ENCODE data around the gene GP1BB. TPM values are rescaled to one million over a fixed set of nuclear protein-coding genes. Genes with fewer than 3 reads are reported as not detected.

The GP1BB gene
- total and polyA plus RNA-seq, 2 of the 4 experiments (the other 2 are of a cell fraction), result 0.18 to 1.5 TPM

- TF ChIP-seq NFE2L2 (IDR thresholded peaks at IDR 0.05; ENCODE audit: low read depth, low read length) (no peak), USF2 (IDR thresholded peaks at IDR 0.05; ENCODE audit: low read depth, low read length) (no peak), RAD21 (IDR thresholded peaks at IDR 0.05; ENCODE audit: low read length) (no peak), RCOR1 (IDR thresholded peaks at IDR 0.05; ENCODE audit: insufficient replicate concordance, low read length) (no peak), CTCF (conservative IDR thresholded peaks at IDR 0.05; ENCODE audit: low read depth, low read length) (no peak), MAZ (IDR thresholded peaks at IDR 0.05; ENCODE audit: borderline replicate concordance, low read depth, low read length) (no peak), MXI1 (IDR thresholded peaks at IDR 0.05; ENCODE audit: borderline replicate concordance, low read depth, low read length) (no peak), CHD1 (IDR thresholded peaks at IDR 0.05; ENCODE audit: low read depth, low read length) (no peak), BHLHE40 (IDR thresholded peaks at IDR 0.05; ENCODE audit: low read depth, low read length) (no peak), SMC3 (IDR thresholded peaks at IDR 0.05; ENCODE audit: low read depth, low read length) (no peak), MAFK (IDR thresholded peaks at IDR 0.05; ENCODE audit: low read depth, low read length) (no peak), CEBPB (IDR thresholded peaks at IDR 0.05; ENCODE audit: low read depth, low read length) (no peak), POLR2A (IDR thresholded peaks at IDR 0.05; ENCODE audit: low read depth, low read length) (no peak), RFX5 (IDR thresholded peaks at IDR 0.05; ENCODE audit: low read depth, low read length) (no peak), FOS (IDR thresholded peaks at IDR 0.05; ENCODE audit: low read depth, low read length) (no peak), ELK1 (IDR thresholded peaks at IDR 0.05; ENCODE audit: borderline replicate concordance, low read depth, low read length) (no peak)
- Histone ChIP-seq H3K9me1 (ENCODE audit: insufficient read depth, low read length) (peaks cover 3% of the 10 kb centered on the region), H3K79me1 (ENCODE audit: low read depth in 1 of 2, low read length in 2 of 2) (no peaks in the 10 kb centered on the region; a peak in 1 of 4 replicates), H3K4me2 (ENCODE audit: low read depth, low read length) (peak overlapping the region; percentile 85), H3K4ac (ENCODE audit: low read depth, low read length) (no peak overlapping the region), H2AK5ac (ENCODE audit: low read depth, low read length) (no peak overlapping the region), H3K27me3 (ENCODE audit: control insufficient read depth, insufficient read depth, low read length) (peaks cover 32% of the 10 kb centered on the region), H2BK20ac (ENCODE audit: low read depth, low read length) (no peak overlapping the region), H2BK5ac (ENCODE audit: low read depth, low read length, poor library complexity, severe bottlenecking) (no peak overlapping the region), H3K9ac (ENCODE audit: low read depth, low read length) (peak overlapping the region; percentile 10; the same call in 1 of the 2 replicates), H3K14ac (replicated peaks; ENCODE audit: low read depth, low read length) (no peak overlapping the region), H4K20me1 (ENCODE audit: insufficient read depth, low read length) (no peaks in the 10 kb centered on the region), H2AFZ (replicated peaks; ENCODE audit: low read length, poor library complexity) (peak overlapping the region; percentile 90), H3K18ac (ENCODE audit: low read depth, low read length) (no peak overlapping the region), H4K5ac (ENCODE audit: low read depth, low read length) (peak overlapping the region; percentile 27; the same call in 1 of the 2 replicates), H3K4me3 (ENCODE audit: insufficient read depth, low read depth, low read length) (peak overlapping the region; percentile 85), H2BK15ac (ENCODE audit: low read depth, low read length) (no peak overlapping the region), H3K9me3 (ENCODE audit: control insufficient read depth, insufficient read depth, low read length) (no peaks in the 10 kb centered on the region), H3K27ac (ENCODE audit: insufficient read depth, low read length) (no peak overlapping the region), H3K56ac (ENCODE audit: extremely low read depth, insufficient read depth, low read length) (no peak overlapping the region), H2AK9ac (replicated peaks; ENCODE audit: low read depth, low read length, poor library complexity) (peak overlapping the region; percentile 89), H3K4me1 (ENCODE audit: control insufficient read depth, insufficient read depth, low read length) (peaks cover 15% of the 10 kb centered on the region), H2BK120ac (ENCODE audit: low read depth, low read length) (no peak overlapping the region), H3K23ac (ENCODE audit: low read depth, low read length) (no peak overlapping the region), H4K8ac (ENCODE audit: low read depth in 2 of 2, low read length in 2 of 2) (peak overlapping the region in 1 of 2 experiments; percentile 63; a peak in 1 of 4 replicates), H3K36me3 (ENCODE audit: control insufficient read depth, insufficient read depth, low read length) (no peaks in the 10 kb centered on the region), H4K91ac (ENCODE audit: insufficient read depth, low read depth, low read length) (no peak overlapping the region)
- DNase-seq (no peak), ATAC-seq (ENCODE audit: low read depth) (peak; percentile 9)
- intact Hi-C loops (cut with micrococcal nuclease), result no loop called here
- BruUV-seq (replicated peaks), result no TSS peak
- WGBS, 2 experiments (ENCODE audit: extremely low coverage in 2 of 2, insufficient read length in 1 of 2), result 35% methylated on average over 15 of the region's 38 CpGs; no CpG with 5 or more reads in 1 of the 2 experiments
- POLR2A ChIA-PET (ENCODE audit: unreplicated experiment), result no interaction called here
- dilution Hi-C loops (cut with HindIII; ENCODE audit: low sequenced_read_pairs, unreplicated experiment), result no loop called here
- in situ Hi-C loops (cut with MboI; ENCODE audit: low sequenced_read_pairs), result no loop called here
- CTCF ChIA-PET, result no interaction called here
Observed at GRCh38 chr22:19713650-19714311, 9.6 kb upstream of the GP1BB start.

Data from IMR-90 (cell line).